ENCODE measurements around the gene C2CD4D.

C2CD4D gene

GRCh38 chr1:151833172-151833900, 6.3 kb downstream of the C2CD4D start:
- no peak for TF ChIP-seq CTCF (IDR thresholded peaks at IDR 0.05)

GRCh38 chr1:151832318-151832980, 7.2 kb downstream of the C2CD4D start:
- TF ChIP-seq CTCF (IDR thresholded peaks at IDR 0.05) = no peak

- TF ChIP-seq CTCF (IDR thresholded peaks at IDR 0.05) = no peak
These were observed 8.0 kb downstream of the C2CD4D start, which contains the start of gene RORC for GRCh38 chr1:151831605-151832004. Gene RORC, minus strand, starts transcription at chr1:151831802. Its CDS starts 38 bp downstream, at chr1:151831764.

- TF ChIP-seq CTCF (IDR thresholded peaks at IDR 0.05) = no peak
These were observed 8.4 kb downstream of the C2CD4D start for GRCh38 chr1:151831256-151831591.

GRCh38 chr1:151830055-151830454, 9.6 kb downstream of the C2CD4D start:
- no peak for TF ChIP-seq CTCF (IDR thresholded peaks at IDR 0.05)

- no peak for TF ChIP-seq CTCF (IDR thresholded peaks at IDR 0.05)
These were observed 10.1 kb downstream of the C2CD4D start for GRCh38 chr1:151829352-151830046.

- no peak for TF ChIP-seq CTCF (IDR thresholded peaks at IDR 0.05)
These were observed 10.7 kb downstream of the C2CD4D start for GRCh38 chr1:151828921-151829320.

All from LNCAP (cell line).